RPMI7951 (cell line): Measurements from ENCODE around the gene IGIP. TPM values are rescaled to one million over a fixed set of nuclear protein-coding genes. Genes with fewer than 3 reads are reported as not detected.

ENCODE experiments used
- DNase-seq: peaks from one replicate; pipeline ENCODE4 v3.0.0-alpha.2; 2012; ENCODE audit warnings: low read depth
- total RNA-seq: library from RNA; depleted of rRNA; stranded (reverse); fragments of >200 nt; shearing (Covaris generic); gene quantifications from 2 replicates; pipeline ENCODE4 v1.2.3, GENCODE V29; 2014; rRNA removed

Gene IGIP
- total RNA-seq, result 4.3 and 5.2 TPM in 2 replicates

GRCh38 chr5:140125637-140126036 lies at the start of gene IGIP:
TSS of gene IGIP (plus strand) at chr5:140125937. CDS start at chr5:140128477, 2,540 bp downstream.
- DNase-seq, result no peak

GRCh38 chr5:140076142-140076541 lies 49.6 kb upstream of the IGIP start:
- DNase-seq, result no peak

- DNase-seq, result no peak
Measured at GRCh38 chr5:140076788-140077187, 48.9 kb upstream of the IGIP start.

- DNase-seq, result no peak
Measured at GRCh38 chr5:140083120-140083519, 42.6 kb upstream of the IGIP start.

GRCh38 chr5:140083650-140084049 lies 42.1 kb upstream of the IGIP start:
- DNase-seq, result no peak

- DNase-seq, result no peak
Measured at GRCh38 chr5:140084541-140084940, 41.2 kb upstream of the IGIP start.

GRCh38 chr5:140090251-140090650 lies 35.5 kb upstream of the IGIP start:
- DNase-seq, result no peak

- DNase-seq, result no peak
Measured at GRCh38 chr5:140093179-140093578, 32.6 kb upstream of the IGIP start.

GRCh38 chr5:140093866-140094265 lies 31.9 kb upstream of the IGIP start:
- no peak for DNase-seq

- no peak for DNase-seq
Measured at GRCh38 chr5:140094889-140095288, 30.8 kb upstream of the IGIP start.

GRCh38 chr5:140101179-140101578 lies 24.6 kb upstream of the IGIP start:
- DNase-seq, result no peak

GRCh38 chr5:140103154-140103553 lies 22.6 kb upstream of the IGIP start:
- no peak for DNase-seq

GRCh38 chr5:140104100-140104499 lies 21.6 kb upstream of the IGIP start:
- DNase-seq, result no peak

- DNase-seq, result no peak
Measured at GRCh38 chr5:140106101-140106500, 19.6 kb upstream of the IGIP start.

GRCh38 chr5:140106805-140107311 lies 18.9 kb upstream of the IGIP start:
- no peak for DNase-seq

- peak; percentile 89 for DNase-seq
Measured at GRCh38 chr5:140107312-140108092, 18.2 kb upstream of the IGIP start.

GRCh38 chr5:140108093-140109017 lies 17.4 kb upstream of the IGIP start:
- no peak for DNase-seq

- DNase-seq, result no peak
Measured at GRCh38 chr5:140109018-140109758, 16.5 kb upstream of the IGIP start.

- DNase-seq, result no peak
Measured at GRCh38 chr5:140109759-140110645, 15.7 kb upstream of the IGIP start.

GRCh38 chr5:140110646-140110957 lies 15.1 kb upstream of the IGIP start:
- DNase-seq, result no peak
